HFFc6 (cell line): ENCODE measurements around the gene ITGB8. TPM values are rescaled to one million over a fixed set of nuclear protein-coding genes. Genes with fewer than 3 reads are reported as not detected.

ENCODE experiments used
- DNase-seq: peaks from one replicate; pipeline ENCODE4 v3.0.0-alpha.2; 2018
- H3K27ac Mint-ChIP-seq: 2 replicates; pipeline ENCODE4 v1.8.0; 2020; ENCODE audit warnings: mild to moderate bottlenecking, mixed read lengths
- H3K27me3 Mint-ChIP-seq: 2 replicates; pipeline ENCODE4 v1.8.0; 2021; ENCODE audit warnings: mild to moderate bottlenecking, moderate library complexity, mixed read lengths; ENCODE audit not compliant: insufficient read depth
- H3K36me3 Mint-ChIP-seq: 2 replicates; pipeline ENCODE4 v1.8.0; 2021; ENCODE audit warnings: low read depth, mixed read lengths
- H3K4me1 Mint-ChIP-seq: 2 replicates; pipeline ENCODE4 v1.8.0; 2020; ENCODE audit warnings: low read depth, mixed read lengths
- H3K4me3 Mint-ChIP-seq: 2 replicates; pipeline ENCODE4 v1.8.0; 2020; ENCODE audit warnings: mild to moderate bottlenecking, moderate library complexity, mixed read lengths
- H3K9me3 Mint-ChIP-seq: 2 replicates; pipeline ENCODE4 v1.8.0; 2020; ENCODE audit warnings: mild to moderate bottlenecking, mixed read lengths
- total RNA-seq, 6 experiments: library from RNA; stranded (reverse); fragmentation: NEBNext Ultra II Directional; extraction: Animal tissue kit (Norgen Biotek cat#: 25700); gene quantifications; 2 replicates in 1 of 6; 3 replicates in 5 of 6; pipeline ENCODE4 v1.2.3, GENCODE V29; 2021
- TF ChIP-seq, protein P1 (sequence below): fragments of 200-600 bp; sonication (generic); IDR thresholded peaks from 2 replicates; pipeline ENCODE4 v1.5.0; 2021; ENCODE audit warnings: antibody characterized with exemption, mild to moderate bottlenecking

ITGB8 gene
- total RNA-seq, 6 experiments from 2014 or later: not detected

- Mint-ChIP-seq H3K4me1 (no peaks in the 10 kb centered on the region), H3K9me3 (peaks cover 29% of the 10 kb centered on the region), H3K4me3 (no peak overlapping the region), H3K27ac (no peak overlapping the region), H3K36me3 (no peaks in the 10 kb centered on the region), H3K27me3 (no peaks in the 10 kb centered on the region)
- TF ChIP-seq, protein P1, sequence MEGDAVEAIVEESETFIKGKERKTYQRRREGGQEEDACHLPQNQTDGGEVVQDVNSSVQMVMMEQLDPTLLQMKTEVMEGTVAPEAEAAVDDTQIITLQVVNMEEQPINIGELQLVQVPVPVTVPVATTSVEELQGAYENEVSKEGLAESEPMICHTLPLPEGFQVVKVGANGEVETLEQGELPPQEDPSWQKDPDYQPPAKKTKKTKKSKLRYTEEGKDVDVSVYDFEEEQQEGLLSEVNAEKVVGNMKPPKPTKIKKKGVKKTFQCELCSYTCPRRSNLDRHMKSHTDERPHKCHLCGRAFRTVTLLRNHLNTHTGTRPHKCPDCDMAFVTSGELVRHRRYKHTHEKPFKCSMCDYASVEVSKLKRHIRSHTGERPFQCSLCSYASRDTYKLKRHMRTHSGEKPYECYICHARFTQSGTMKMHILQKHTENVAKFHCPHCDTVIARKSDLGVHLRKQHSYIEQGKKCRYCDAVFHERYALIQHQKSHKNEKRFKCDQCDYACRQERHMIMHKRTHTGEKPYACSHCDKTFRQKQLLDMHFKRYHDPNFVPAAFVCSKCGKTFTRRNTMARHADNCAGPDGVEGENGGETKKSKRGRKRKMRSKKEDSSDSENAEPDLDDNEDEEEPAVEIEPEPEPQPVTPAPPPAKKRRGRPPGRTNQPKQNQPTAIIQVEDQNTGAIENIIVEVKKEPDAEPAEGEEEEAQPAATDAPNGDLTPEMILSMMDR: no peak
- DNase-seq: no peak
Observed at GRCh38 chr7:20441346-20441745, 110.6 kb downstream of the ITGB8 start.

- Mint-ChIP-seq H3K27me3 (no peaks in the 10 kb centered on the region), H3K9me3 (peaks cover 25% of the 10 kb centered on the region), H3K27ac (no peak overlapping the region), H3K36me3 (no peaks in the 10 kb centered on the region), H3K4me3 (no peak overlapping the region), H3K4me1 (no peaks in the 10 kb centered on the region)
- DNase-seq: no peak
- TF ChIP-seq, protein P1: no peak
Observed at GRCh38 chr7:20441991-20442441, 111.3 kb downstream of the ITGB8 start.

- H3K27ac Mint-ChIP-seq: no peak overlapping the region
- peaks cover 25% of the 10 kb centered on the region for H3K9me3 Mint-ChIP-seq
- no peak overlapping the region for H3K4me3 Mint-ChIP-seq
- no peaks in the 10 kb centered on the region for H3K4me1 Mint-ChIP-seq
- TF ChIP-seq, protein P1: no peak
- DNase-seq: no peak
- H3K27me3 Mint-ChIP-seq: peaks cover 2% of the 10 kb centered on the region; the same call in 1 of the 2 replicates
- H3K36me3 Mint-ChIP-seq: no peaks in the 10 kb centered on the region
Observed at GRCh38 chr7:20442951-20443350, 112.3 kb downstream of the ITGB8 start.

- TF ChIP-seq, protein P1: no peak
- H3K4me3 Mint-ChIP-seq: no peak overlapping the region
- peaks cover 2% of the 10 kb centered on the region; the same call in 1 of the 2 replicates for H3K27me3 Mint-ChIP-seq
- no peak for DNase-seq
- H3K4me1 Mint-ChIP-seq: no peaks in the 10 kb centered on the region
- H3K36me3 Mint-ChIP-seq: no peaks in the 10 kb centered on the region
- H3K9me3 Mint-ChIP-seq: peaks cover 32% of the 10 kb centered on the region
- H3K27ac Mint-ChIP-seq: no peak overlapping the region
Observed at GRCh38 chr7:20444030-20444800, 113.5 kb downstream of the ITGB8 start.

GRCh38 chr7:20447021-20447650 is 116.4 kb downstream of the ITGB8 start:
- Mint-ChIP-seq H3K4me3 (no peak overlapping the region), H3K36me3 (no peaks in the 10 kb centered on the region), H3K27me3 (peaks cover 2% of the 10 kb centered on the region; the same call in 1 of the 2 replicates), H3K27ac (no peak overlapping the region), H3K9me3 (peaks cover 21% of the 10 kb centered on the region), H3K4me1 (no peaks in the 10 kb centered on the region)
- DNase-seq: no peak
- TF ChIP-seq, protein P1: no peak
